WERI-Rb-1 (cell line): ENCODE data around the gene ZNF407.
"Not testable (repeated sequence)": the region's sequence is repeated elsewhere in the genome, so short reads cannot be mapped to it uniquely, and the experiment has no call there.

Experiments used
- DNase-seq: peaks from one replicate; pipeline ENCODE4 v3.0.0-alpha.2; 2020
- H3K27ac ChIP-seq: fragments of 250-450 bp; sonication (Bioruptor Pico); 2 replicates; pipeline ENCODE4 v1.5.1; 2020; ENCODE audit warnings: mild to moderate bottlenecking, moderate library complexity
- H3K27me3 ChIP-seq: fragments of 250-450 bp; sonication (Bioruptor Pico); 2 replicates; pipeline ENCODE4 v1.5.1; 2021; ENCODE audit warnings: mild to moderate bottlenecking, low read depth, moderate library complexity; ENCODE audit not compliant: insufficient read depth, severe bottlenecking
- H3K36me3 ChIP-seq: fragments of 250-450 bp; sonication (Bioruptor Pico); 2 replicates; pipeline ENCODE4 v1.5.1; 2020; ENCODE audit warnings: mild to moderate bottlenecking, moderate library complexity
- H3K4me3 ChIP-seq: 2 replicates; pipeline ENCODE4 v1.5.1; 2011; ENCODE audit warnings: low read depth, mild to moderate bottlenecking, control low read depth, low read length
- H3K9me3 ChIP-seq: fragments of 250-450 bp; sonication (Bioruptor Pico); 2 replicates; pipeline ENCODE4 v1.5.1; 2021; ENCODE audit warnings: mild to moderate bottlenecking, moderate library complexity; ENCODE audit not compliant: severe bottlenecking
- CTCF ChIP-seq: IDR thresholded peaks from 2 replicates; pipeline ENCODE4 v1.5.1; 2011; ENCODE audit warnings: low read depth, mild to moderate bottlenecking, control low read depth, inconsistent platforms, low read length

The ZNF407 gene

DNA sequence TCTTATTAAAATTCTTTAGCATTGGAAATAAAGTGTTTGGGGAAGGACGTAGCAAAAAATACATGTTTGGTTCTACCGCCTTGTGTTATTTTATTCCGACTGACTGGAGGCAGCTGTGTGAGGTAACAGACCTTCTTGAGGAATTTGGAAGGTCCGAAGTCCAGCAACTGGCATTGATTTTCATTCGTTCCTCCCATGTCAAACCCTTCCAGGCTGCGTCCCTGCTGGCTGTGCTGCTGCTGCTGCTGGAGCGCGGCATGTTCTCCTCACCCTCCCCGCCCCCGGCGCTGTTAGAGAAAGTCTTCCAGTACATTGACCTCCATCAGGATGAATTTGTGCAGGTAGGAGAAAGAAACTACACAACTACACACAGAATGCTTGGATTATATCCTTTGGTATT is 41.5 kb upstream of the ZNF407 start:
- no peak for TF ChIP-seq CTCF
- H3K9me3 ChIP-seq = no peaks in the 10 kb centered on the region
- H3K36me3 ChIP-seq = no peaks in the 10 kb centered on the region
- H3K4me3 ChIP-seq = no peak overlapping the region
- no peak for DNase-seq
- H3K27ac ChIP-seq = no peak overlapping the region
- peaks cover 9% of the 10 kb centered on the region for H3K27me3 ChIP-seq

GRCh38 chr18:74558096-74558495 is 39.6 kb upstream of the ZNF407 start:
- Histone ChIP-seq H3K9me3 (no peaks in the 10 kb centered on the region), H3K27me3 (peaks cover 9% of the 10 kb centered on the region), H3K36me3 (no peaks in the 10 kb centered on the region), H3K27ac (no peak overlapping the region), H3K4me3 (no peak overlapping the region)
- DNase-seq = no peak
- TF ChIP-seq CTCF = no peak

GRCh38 chr18:74562131-74562730 is 35.4 kb upstream of the ZNF407 start:
- no peaks in the 10 kb centered on the region for H3K36me3 ChIP-seq
- H3K27ac ChIP-seq = no peak overlapping the region
- no peaks in the 10 kb centered on the region for H3K27me3 ChIP-seq
- TF ChIP-seq CTCF = no peak
- H3K4me3 ChIP-seq = no peak overlapping the region
- no peak for DNase-seq
- H3K9me3 ChIP-seq = peaks cover 17% of the 10 kb centered on the region

DNA sequence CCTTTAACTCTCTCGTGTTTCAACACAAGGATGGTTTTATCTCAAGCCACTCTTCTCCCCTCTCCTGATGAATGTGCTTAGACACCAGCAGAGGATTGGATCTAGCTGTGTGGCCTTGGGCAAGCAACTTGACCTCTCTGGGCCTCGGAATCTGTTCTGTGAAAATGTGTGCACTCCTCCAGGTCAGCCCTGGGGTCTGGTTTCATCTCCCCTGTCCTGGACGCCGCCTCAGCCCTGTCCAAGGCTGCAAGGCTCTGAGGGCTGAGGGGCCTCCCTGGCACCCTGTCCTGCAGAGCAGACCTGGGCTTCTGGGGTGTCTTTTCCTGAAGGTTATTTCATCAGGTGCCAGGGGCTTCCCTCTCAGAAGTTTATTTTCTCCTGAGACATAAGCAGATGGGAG is 34.9 kb upstream of the ZNF407 start:
- Histone ChIP-seq H3K4me3 (no peak overlapping the region), H3K27ac (no peak overlapping the region), H3K9me3 (peaks cover 17% of the 10 kb centered on the region), H3K36me3 (no peaks in the 10 kb centered on the region), H3K27me3 (no peaks in the 10 kb centered on the region)
- no peak for TF ChIP-seq CTCF
- no peak for DNase-seq

DNA sequence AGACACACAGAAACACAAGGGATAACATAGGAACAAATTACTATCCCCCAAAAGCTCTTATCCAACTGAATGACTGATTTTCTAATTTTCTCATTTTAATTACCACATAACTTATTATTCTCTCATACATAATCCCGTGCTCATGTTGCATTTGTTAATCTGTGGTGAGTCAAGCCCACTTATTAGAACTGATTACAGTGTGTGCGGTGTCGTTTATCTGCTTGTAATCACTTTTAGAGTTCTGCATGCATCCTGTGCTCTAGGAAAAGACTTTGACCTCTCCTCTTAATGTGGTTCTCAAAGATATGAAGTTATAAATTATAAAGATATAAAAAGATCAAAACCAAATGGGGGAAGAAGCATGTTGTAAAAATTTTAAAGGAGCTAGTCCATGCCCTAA is 33.7 kb upstream of the ZNF407 start:
- peaks cover 17% of the 10 kb centered on the region for H3K9me3 ChIP-seq
- no peak overlapping the region for H3K4me3 ChIP-seq
- H3K27me3 ChIP-seq = no peaks in the 10 kb centered on the region
- no peaks in the 10 kb centered on the region for H3K36me3 ChIP-seq
- DNase-seq = no peak
- H3K27ac ChIP-seq = no peak overlapping the region
- TF ChIP-seq CTCF = no peak

GRCh38 chr18:74565164-74565563 is 32.5 kb upstream of the ZNF407 start:
- not testable (repeated sequence) for H3K36me3 ChIP-seq, H3K27me3 ChIP-seq, H3K4me3 ChIP-seq, H3K27ac ChIP-seq, DNase-seq
- peaks cover 17% of the 10 kb centered on the region for H3K9me3 ChIP-seq

DNA sequence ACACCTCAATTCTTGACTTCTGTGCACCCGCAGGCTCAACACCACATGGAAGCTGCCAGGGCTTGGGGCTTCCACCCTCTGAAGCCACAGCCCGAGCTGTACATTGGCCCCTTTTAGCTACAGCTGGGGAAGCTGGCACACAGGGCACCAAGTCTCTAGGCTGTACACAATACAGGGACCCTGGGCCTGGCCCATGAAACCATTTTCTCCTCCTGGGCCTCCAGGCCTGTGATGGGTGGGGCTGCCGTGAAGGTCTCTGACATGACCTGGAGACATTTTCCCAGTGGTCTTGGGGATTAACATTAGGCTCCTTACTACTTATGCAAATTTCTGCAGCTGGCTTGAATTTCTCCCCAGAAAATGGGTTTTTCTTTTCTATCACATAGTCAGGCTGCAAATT is 31.7 kb upstream of the ZNF407 start:
- DNase-seq, H3K4me3 ChIP-seq, H3K27ac ChIP-seq, H3K27me3 ChIP-seq, H3K36me3 ChIP-seq: not testable (repeated sequence)
- peaks cover 17% of the 10 kb centered on the region for H3K9me3 ChIP-seq
